Hematopoietic multipotent progenitor cell treated with erythropoietin and hydrocortisone succinate and interleukin-3 and kit ligand, for 6 days (in vitro differentiated cells): Measurements from ENCODE around the gene FBN2.
"Not testable (repeated sequence)": the region's sequence is repeated elsewhere in the genome, so short reads cannot be mapped to it uniquely, and the experiment has no call there.

Experiments
- DNase-seq: peaks from one replicate; pipeline ENCODE4 v3.0.0-alpha.2; 2015

Gene FBN2

GRCh38 chr5:128349044-128349858 lies 188.8 kb downstream of the FBN2 start:
- no peak for DNase-seq

- no peak for DNase-seq
Observed at GRCh38 chr5:128346038-128346437, 192.0 kb downstream of the FBN2 start.

- DNase-seq: no peak
Observed at GRCh38 chr5:128345247-128345646, 192.8 kb downstream of the FBN2 start.

- DNase-seq: no peak
Observed at GRCh38 chr5:128343168-128343567, 194.9 kb downstream of the FBN2 start.

GRCh38 chr5:128341056-128341455 lies 197.0 kb downstream of the FBN2 start:
- peak; percentile 15 for DNase-seq

- DNase-seq: no peak
Observed at GRCh38 chr5:128340648-128341047, 197.4 kb downstream of the FBN2 start.

- DNase-seq: no peak
Observed at GRCh38 chr5:128339585-128339984, 198.5 kb downstream of the FBN2 start.

GRCh38 chr5:128338649-128339048 lies 199.4 kb downstream of the FBN2 start:
- DNase-seq: no peak

- no peak for DNase-seq
Observed at GRCh38 chr5:128335339-128335738, 202.7 kb downstream of the FBN2 start.

GRCh38 chr5:128334010-128334716 lies 203.9 kb downstream of the FBN2 start:
- no peak for DNase-seq

GRCh38 chr5:128331261-128331660 lies 206.8 kb downstream of the FBN2 start:
- no peak for DNase-seq

GRCh38 chr5:128329386-128329939 lies 208.6 kb downstream of the FBN2 start:
- no peak for DNase-seq

- no peak for DNase-seq
Observed at GRCh38 chr5:128328446-128328845, 209.6 kb downstream of the FBN2 start.

GRCh38 chr5:128328007-128328406 lies 210.0 kb downstream of the FBN2 start:
- no peak for DNase-seq

- not testable (repeated sequence) for DNase-seq
Observed at GRCh38 chr5:128321418-128321817, 216.6 kb downstream of the FBN2 start.

GRCh38 chr5:128318691-128319090 lies 219.4 kb downstream of the FBN2 start:
- DNase-seq: no peak

GRCh38 chr5:128317481-128317880 lies 220.6 kb downstream of the FBN2 start:
- no peak for DNase-seq

- no peak for DNase-seq
Observed at GRCh38 chr5:128315671-128316070, 222.4 kb downstream of the FBN2 start.

GRCh38 chr5:128305341-128305740 lies 232.7 kb downstream of the FBN2 start:
- DNase-seq: no peak

- no peak for DNase-seq
Observed at GRCh38 chr5:128304791-128305190, 233.3 kb downstream of the FBN2 start.

GRCh38 chr5:128304088-128304487 lies 234.0 kb downstream of the FBN2 start:
- DNase-seq: no peak

GRCh38 chr5:128303593-128303992 lies 234.5 kb downstream of the FBN2 start:
- DNase-seq: no peak

GRCh38 chr5:128300181-128300580 lies 237.9 kb downstream of the FBN2 start:
- DNase-seq: no peak
